Osteocyte (in vitro differentiated cells): ENCODE results near the gene TPSB2. TPM values are rescaled to one million over a fixed set of nuclear protein-coding genes. Genes with fewer than 3 reads are reported as not detected.
A peak's percentile ranks its signal among the peaks of the same experiment; 100 is the strongest.

Source experiments
- DNase-seq: peaks from one replicate; pipeline ENCODE4 v3.0.0; 2021; ENCODE audit warnings: mixed read lengths; ENCODE audit not compliant: unreplicated experiment; ENCODE audit errors: extremely low spot score
- H3K27ac Mint-ChIP-seq: one replicate; pipeline ENCODE4 v1.8.0; 2021; ENCODE audit warnings: mild to moderate bottlenecking, mixed read lengths; ENCODE audit not compliant: unreplicated experiment
- H3K27me3 Mint-ChIP-seq: one replicate; pipeline ENCODE4 v1.8.0; 2021; ENCODE audit warnings: mixed read lengths; ENCODE audit not compliant: unreplicated experiment
- H3K36me3 Mint-ChIP-seq: one replicate; pipeline ENCODE4 v1.8.0; 2021; ENCODE audit warnings: mixed read lengths; ENCODE audit not compliant: unreplicated experiment
- H3K4me1 Mint-ChIP-seq: one replicate; pipeline ENCODE4 v1.8.0; 2021; ENCODE audit warnings: mixed read lengths; ENCODE audit not compliant: unreplicated experiment
- H3K4me3 Mint-ChIP-seq: one replicate; pipeline ENCODE4 v1.8.0; 2021; ENCODE audit warnings: mild to moderate bottlenecking, moderate library complexity, mixed read lengths; ENCODE audit not compliant: unreplicated experiment
- H3K9me3 Mint-ChIP-seq: one replicate; pipeline ENCODE4 v1.8.0; 2021; ENCODE audit warnings: mixed read lengths; ENCODE audit not compliant: unreplicated experiment
- total RNA-seq: library from RNA; stranded (reverse); gene quantifications from 2 replicates; pipeline ENCODE4 v1.2.1, GENCODE V29; 2021
- TF ChIP-seq, protein P1 (sequence below): fragments of 200-600 bp; sonication (generic); IDR thresholded peaks from 2 replicates; pipeline ENCODE4 v1.5.0; 2021; ENCODE audit warnings: antibody characterized with exemption, mild to moderate bottlenecking, moderate library complexity

Gene TPSB2
- total RNA-seq, 1 donor from 2014 or later: not detected

DNA sequence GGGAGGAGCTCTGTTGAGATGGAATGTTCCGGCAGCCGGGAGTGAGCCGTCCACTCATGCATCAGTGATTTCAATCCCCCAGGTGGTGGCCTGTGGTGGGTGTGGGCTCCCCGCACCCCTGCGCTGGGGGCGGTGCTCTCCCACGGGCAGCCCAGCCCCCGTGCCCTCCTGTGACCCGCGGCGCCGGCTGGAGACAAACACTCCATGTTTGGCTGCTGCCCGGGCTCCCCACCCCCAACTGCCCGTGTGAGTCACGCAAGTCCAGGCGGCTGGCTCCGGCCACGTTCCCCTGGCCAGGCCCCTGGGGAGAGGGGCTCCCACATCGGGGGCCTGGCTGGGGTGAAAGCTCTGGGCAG is 47.7 kb downstream of the TPSB2 start:
- peak overlapping the region; percentile 88 for H3K27ac Mint-ChIP-seq
- H3K9me3 Mint-ChIP-seq: no peaks in the 10 kb centered on the region
- TF ChIP-seq, protein P1, sequence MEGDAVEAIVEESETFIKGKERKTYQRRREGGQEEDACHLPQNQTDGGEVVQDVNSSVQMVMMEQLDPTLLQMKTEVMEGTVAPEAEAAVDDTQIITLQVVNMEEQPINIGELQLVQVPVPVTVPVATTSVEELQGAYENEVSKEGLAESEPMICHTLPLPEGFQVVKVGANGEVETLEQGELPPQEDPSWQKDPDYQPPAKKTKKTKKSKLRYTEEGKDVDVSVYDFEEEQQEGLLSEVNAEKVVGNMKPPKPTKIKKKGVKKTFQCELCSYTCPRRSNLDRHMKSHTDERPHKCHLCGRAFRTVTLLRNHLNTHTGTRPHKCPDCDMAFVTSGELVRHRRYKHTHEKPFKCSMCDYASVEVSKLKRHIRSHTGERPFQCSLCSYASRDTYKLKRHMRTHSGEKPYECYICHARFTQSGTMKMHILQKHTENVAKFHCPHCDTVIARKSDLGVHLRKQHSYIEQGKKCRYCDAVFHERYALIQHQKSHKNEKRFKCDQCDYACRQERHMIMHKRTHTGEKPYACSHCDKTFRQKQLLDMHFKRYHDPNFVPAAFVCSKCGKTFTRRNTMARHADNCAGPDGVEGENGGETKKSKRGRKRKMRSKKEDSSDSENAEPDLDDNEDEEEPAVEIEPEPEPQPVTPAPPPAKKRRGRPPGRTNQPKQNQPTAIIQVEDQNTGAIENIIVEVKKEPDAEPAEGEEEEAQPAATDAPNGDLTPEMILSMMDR: no peak
- H3K27me3 Mint-ChIP-seq: no peaks in the 10 kb centered on the region
- no peak overlapping the region for H3K4me3 Mint-ChIP-seq
- peaks cover 29% of the 10 kb centered on the region for H3K4me1 Mint-ChIP-seq
- H3K36me3 Mint-ChIP-seq: no peaks in the 10 kb centered on the region
- peak; percentile 96 for DNase-seq

DNA sequence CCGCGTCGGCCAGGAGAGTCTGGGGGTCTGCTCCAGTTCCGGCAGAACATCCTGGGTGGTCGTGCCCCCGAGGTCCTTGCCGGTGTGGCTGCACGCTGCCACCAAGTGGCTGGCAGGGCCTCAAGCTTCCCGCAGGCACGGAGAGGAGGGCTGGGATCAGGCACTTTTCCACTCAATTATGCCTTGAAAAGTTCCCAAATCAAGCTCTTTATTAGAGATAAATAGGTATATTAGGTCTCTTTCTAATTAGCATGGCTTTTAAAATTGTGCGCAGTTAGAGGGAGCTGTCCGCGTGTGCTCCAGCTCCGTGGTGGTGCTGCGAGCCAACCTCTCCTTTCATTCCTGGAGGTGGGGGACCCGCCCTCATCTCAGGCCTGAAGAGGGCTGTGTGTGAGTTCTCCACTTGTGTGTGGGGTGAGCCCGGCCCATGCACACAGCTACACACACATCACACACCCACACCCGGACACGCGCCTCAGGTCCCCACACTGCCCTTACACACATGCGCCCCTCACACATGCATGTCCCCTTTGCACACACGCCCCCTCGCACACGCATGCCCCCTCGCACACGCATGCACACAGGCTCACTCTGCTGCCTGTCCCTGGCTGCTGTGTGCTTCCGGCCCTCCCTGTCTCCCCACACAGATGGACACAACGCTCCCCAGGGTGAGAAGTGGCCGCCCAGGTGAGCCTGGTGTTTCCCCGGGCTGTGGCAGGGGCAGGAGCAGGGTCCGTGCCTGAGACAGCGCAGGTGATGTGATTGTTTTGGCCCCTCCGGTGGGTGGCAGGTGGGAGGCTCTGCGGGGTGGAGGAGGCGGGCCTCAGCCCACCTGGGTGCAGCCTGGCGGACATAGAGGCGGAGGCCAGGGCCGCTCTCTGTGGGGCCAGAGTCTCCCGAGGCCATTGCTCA is 48.3 kb downstream of the TPSB2 start:
- TF ChIP-seq, protein P1: peak; percentile 41
- DNase-seq: no peak
- Mint-ChIP-seq H3K36me3 (no peaks in the 10 kb centered on the region), H3K4me3 (no peak overlapping the region), H3K27me3 (no peaks in the 10 kb centered on the region), H3K9me3 (no peaks in the 10 kb centered on the region), H3K4me1 (peaks cover 29% of the 10 kb centered on the region), H3K27ac (peak overlapping the region; percentile 88)

DNA sequence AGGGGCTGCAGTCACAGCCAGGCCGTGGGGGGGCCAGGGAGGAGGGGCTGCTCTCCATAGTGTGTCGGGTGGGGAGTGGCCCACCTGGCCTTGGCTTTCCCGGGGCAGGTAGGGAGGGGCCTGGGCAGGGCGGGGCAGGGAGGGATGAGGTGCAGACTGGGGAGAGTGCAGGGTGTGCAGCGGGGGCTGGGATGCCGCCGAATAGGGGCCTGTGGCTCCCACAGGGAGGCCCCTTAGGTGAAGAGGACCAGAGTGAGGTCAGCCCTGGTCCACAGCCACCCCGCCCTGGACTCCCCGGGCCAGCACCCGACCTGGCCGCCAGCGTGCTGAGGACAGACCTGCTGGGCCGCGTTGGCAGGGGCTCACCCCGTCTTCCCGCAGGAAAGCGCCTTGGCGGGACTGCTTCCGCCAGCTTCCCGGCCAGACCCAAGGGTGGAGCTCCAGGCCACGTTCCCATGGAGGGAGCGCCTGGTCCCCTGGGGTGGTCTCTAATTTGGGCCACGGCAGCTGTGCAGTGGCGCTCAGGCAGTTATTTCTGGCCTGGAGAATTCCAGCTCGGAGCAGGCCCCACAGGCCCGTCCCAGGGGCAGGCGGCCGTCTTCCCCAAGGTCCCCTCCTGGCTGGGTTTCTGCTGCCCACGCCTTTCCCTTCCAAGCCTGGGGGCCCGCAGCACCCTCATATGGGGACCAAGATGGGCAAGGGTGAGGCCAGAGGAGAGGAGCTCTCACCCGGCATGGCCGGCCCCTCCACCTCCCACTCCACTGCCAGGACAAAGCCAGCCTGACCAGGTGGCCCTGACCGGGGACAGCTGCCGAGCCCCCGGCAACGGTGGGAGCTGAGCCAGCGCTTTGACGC is 49.2 kb downstream of the TPSB2 start:
- Mint-ChIP-seq H3K27ac (peak overlapping the region; percentile 88), H3K36me3 (no peaks in the 10 kb centered on the region), H3K27me3 (no peaks in the 10 kb centered on the region), H3K4me1 (peaks cover 35% of the 10 kb centered on the region), H3K4me3 (no peak overlapping the region), H3K9me3 (no peaks in the 10 kb centered on the region)
- TF ChIP-seq, protein P1: no peak
- no peak for DNase-seq

Other genes starting within 250 kb of the TPSB2 start
- 0.27 and 0.31 TPM in 2 replicates for gene SOX8, start 248.4 kb downstream of the TPSB2 start, total RNA-seq
- gene SSTR5, start 157.4 kb downstream of the TPSB2 start, total RNA-seq: not detected in 2 replicates
- not detected in 2 replicates for gene C1QTNF8, start 133.9 kb downstream of the TPSB2 start, total RNA-seq
- gene CACNA1H, start 77.1 kb downstream of the TPSB2 start, total RNA-seq: 21.2 and 21.3 TPM in 2 replicates
- gene TPSG1, start 4.9 kb downstream of the TPSB2 start, total RNA-seq: not detected in 2 replicates
- not detected in 2 replicates for gene TPSAB1, start 10.5 kb upstream of the TPSB2 start, total RNA-seq
- gene TPSD1, start 25.9 kb upstream of the TPSB2 start, total RNA-seq: not detected in 2 replicates
- 118 and 131 TPM in 2 replicates for gene UBE2I, start 79.5 kb upstream of the TPSB2 start, total RNA-seq
- gene BAIAP3, start 103.5 kb upstream of the TPSB2 start, total RNA-seq: 0.42 and 0.48 TPM in 2 replicates
- 58.0 and 59.2 TPM in 2 replicates for gene TSR3, start 121.7 kb upstream of the TPSB2 start, total RNA-seq
- gene GNPTG, start 121.7 kb upstream of the TPSB2 start, total RNA-seq: 92.4 and 94.3 TPM in 2 replicates
- gene UNKL, start 184.5 kb upstream of the TPSB2 start, total RNA-seq: 28.4 and 34.4 TPM in 2 replicates
- 9.7 and 10.1 TPM in 2 replicates for gene UQCC4, start 190.6 kb upstream of the TPSB2 start, total RNA-seq
- gene PERCC1, start 200.9 kb upstream of the TPSB2 start, total RNA-seq: not detected in 2 replicates
- gene CCDC154, start 214.4 kb upstream of the TPSB2 start, total RNA-seq: 1.0 and 2.5 TPM in 2 replicates
- 177 and 179 TPM in 2 replicates for gene CLCN7, start 244.8 kb upstream of the TPSB2 start, total RNA-seq